Aorta (tissue), 5 donors: ENCODE measurements around the gene C1QC. TPM values are rescaled to one million over a fixed set of nuclear protein-coding genes. Genes with fewer than 3 reads are reported as not detected.

Experiments
- ATAC-seq: fragments of 200-7000 bp; cut with Tn5 transposase; one replicate; pipeline ENCODE4 v1.9.1; 2022; ENCODE audit warnings: moderate library complexity; ENCODE audit not compliant: low FRiP score
- DNase-seq, 2 donors: peaks; one replicate each; pipeline ENCODE4 v3.0.0-alpha.2; 2020
- H3K27ac ChIP-seq, 2 donors: one replicate each; pipeline ENCODE4 v1.5.1; 2013; ENCODE audit warnings: low read length in 2 of 2, mild to moderate bottlenecking in 2 of 2, moderate library complexity in 2 of 2, control low read depth in 1 of 2, inconsistent platforms in 1 of 2, low read depth in 1 of 2
- H3K27me3 ChIP-seq, 2 donors: one replicate each; pipeline ENCODE4 v1.6.1; 2013; ENCODE audit warnings: control low read depth in 1 of 2, low read length in 1 of 2, mild to moderate bottlenecking in 1 of 2, moderate library complexity in 1 of 2; ENCODE audit not compliant: insufficient read depth in 2 of 2, control insufficient read depth in 1 of 2
- H3K36me3 ChIP-seq, 2 donors: one replicate each; pipeline ENCODE4 v1.6.1; 2013; ENCODE audit warnings: control low read depth in 1 of 2, low read length in 1 of 2, mild to moderate bottlenecking in 1 of 2; ENCODE audit not compliant: insufficient read depth in 2 of 2, control insufficient read depth in 1 of 2
- H3K4me1 ChIP-seq, 2 donors: one replicate each; pipeline ENCODE4 v1.6.1; 2013; ENCODE audit warnings: low read length in 2 of 2, control low read depth in 1 of 2, mild to moderate bottlenecking in 1 of 2, moderate library complexity in 1 of 2; ENCODE audit not compliant: insufficient read depth in 2 of 2, control insufficient read depth in 1 of 2
- H3K4me3 ChIP-seq, 2 donors: one replicate each; pipeline ENCODE4 v1.5.1; 2013; ENCODE audit warnings: low read length in 2 of 2, control low read depth in 1 of 2, mild to moderate bottlenecking in 1 of 2
- H3K9me3 ChIP-seq: one replicate; pipeline ENCODE4 v1.6.1; 2013; ENCODE audit warnings: mild to moderate bottlenecking, low read length; ENCODE audit not compliant: control insufficient read depth
- WGBS, 2 donors: extraction: QIAGEN DNeasy Blood & Tissue Kit; methylation state at CpG; one replicate each; pipeline ENCODE4 v1.1.7; 2013; 5-methylcytosine and 5-hydroxymethylcytosine counted together
- intact Hi-C, 2 donors: fragments of 100-400 bp; cut with DNase I; formaldehyde crosslinking; loops; one replicate each; pipeline versions ENCODE4 v1.14.2 to v1.15.0; 2022
- polyA plus RNA-seq, 2 donors: library from polyadenylated mRNA; stranded (reverse); fragments of 200-250 nt; gene quantifications; one replicate each; pipeline ENCODE4 v1.2.3, GENCODE V29; 2013
- total RNA-seq, 2 donors: library from RNA; stranded (reverse); fragmentation: NEBNext Ultra II Directional; extraction: Animal tissue kit (Norgen Biotek cat#: 25700); gene quantifications; one replicate each; pipeline ENCODE4 v1.2.1, GENCODE V29; 2021
- donor health status: healthy with polysubstance abuse.
- donor health status: Bipolar disorder and iron deficiency.
- donor health status: DM: no; HTN: no; CAD: no.
- donor health status: DM: no; HTN: no; CAD: no.
- donor health status: DM: yes; HTN: yes; CAD: no.

The C1QC gene
- total and polyA plus RNA-seq, 4 donors: 49.9 to 295 (median 217) TPM

DNA sequence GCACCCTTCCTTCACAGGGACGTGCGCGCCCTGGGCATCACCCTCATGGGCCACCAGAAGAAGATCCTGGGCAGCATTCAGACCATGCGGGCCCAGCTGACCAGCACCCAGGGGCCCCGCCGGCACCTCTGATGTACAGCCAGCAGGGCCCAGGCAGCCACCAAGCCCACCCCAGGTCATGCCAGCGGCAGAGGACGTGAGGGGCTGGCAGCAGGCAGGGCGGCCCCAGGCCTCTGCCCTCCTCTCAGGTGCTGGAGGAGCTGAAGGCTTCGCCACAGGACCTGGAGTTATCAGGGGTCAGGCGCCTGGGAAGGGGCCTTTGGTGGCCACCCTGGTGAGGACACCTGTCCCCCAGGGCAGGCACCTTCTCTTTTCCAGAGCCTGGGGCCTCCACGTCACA is 41.8 kb upstream of the C1QC start:
- DNase-seq (no peak), ATAC-seq (no peak)
- Histone ChIP-seq H3K36me3 (no peaks in the 10 kb centered on the region), H3K27me3 (no peaks in the 10 kb centered on the region), H3K4me1 (no peaks in the 10 kb centered on the region), H3K4me3 (no peak overlapping the region), H3K9me3 (no peaks in the 10 kb centered on the region), H3K27ac (no peak overlapping the region)
- intact Hi-C loops: no loop called here
- WGBS, 2 donors: 89 to 93% methylated on average over 11 to 12 of the region's 12 CpGs

DNA sequence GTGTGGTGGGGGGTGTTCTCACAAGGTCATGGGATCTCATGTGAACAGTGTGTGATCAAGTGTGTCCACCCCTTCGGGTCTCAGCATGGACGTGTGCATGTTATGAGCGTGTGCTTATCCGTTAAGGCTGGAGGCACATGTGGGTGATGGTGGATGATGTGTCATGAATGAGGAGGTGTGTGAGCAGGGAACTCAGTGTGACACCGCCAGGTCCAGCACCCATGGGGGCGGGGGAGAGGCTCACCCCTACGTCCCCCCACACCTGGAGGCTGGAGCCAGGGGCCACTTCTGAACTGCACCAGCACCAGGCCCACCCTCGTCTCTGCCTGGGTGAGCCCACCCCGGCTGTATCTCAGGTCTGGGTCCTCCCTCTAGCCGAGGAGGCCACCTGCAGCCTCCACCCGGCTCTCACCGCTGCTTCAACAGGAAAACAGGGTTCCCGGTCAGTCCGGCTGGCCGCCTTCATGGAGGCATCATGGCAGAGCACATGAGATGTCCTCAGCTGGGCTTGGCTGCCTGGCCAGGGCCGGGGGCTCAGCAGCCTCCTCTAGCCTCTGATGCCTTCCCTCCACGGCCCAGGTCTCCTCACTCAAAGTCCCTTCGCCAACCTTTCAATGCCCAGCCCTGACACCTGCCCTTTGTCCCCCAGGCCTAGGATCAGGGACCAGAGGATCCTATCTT is 41.2 kb upstream of the C1QC start:
- H3K36me3 ChIP-seq: no peaks in the 10 kb centered on the region
- no peaks in the 10 kb centered on the region for H3K9me3 ChIP-seq
- no peaks in the 10 kb centered on the region for H3K4me1 ChIP-seq
- WGBS, 2 donors: 83% methylated on average over 18 of the region's 18 CpGs
- no peak overlapping the region for H3K27ac ChIP-seq
- intact Hi-C loops: no loop called here
- H3K4me3 ChIP-seq: no peak overlapping the region
- no peak for ATAC-seq
- H3K27me3 ChIP-seq: no peaks in the 10 kb centered on the region
- no peak for DNase-seq

DNA sequence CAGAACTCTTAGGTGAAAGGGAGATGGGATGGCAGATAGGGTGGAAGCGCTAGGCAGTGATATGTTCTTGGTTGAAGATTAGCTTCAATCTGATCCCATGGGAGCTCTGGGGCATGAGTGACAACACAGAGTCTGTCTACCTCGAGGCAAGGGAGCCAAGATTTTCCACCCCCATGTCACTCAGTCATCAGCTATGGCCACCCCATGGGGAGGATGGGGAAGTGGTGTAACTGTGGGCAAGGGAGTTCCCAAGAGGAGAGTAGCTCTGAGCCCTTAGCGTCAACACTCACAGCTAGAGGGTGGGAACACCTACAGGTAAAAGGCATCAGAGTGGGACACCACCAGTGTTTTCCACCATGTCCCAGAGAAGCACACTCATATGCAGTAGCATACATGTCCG is 37.3 kb upstream of the C1QC start:
- H3K4me3 ChIP-seq: no peak overlapping the region
- ATAC-seq (no peak), DNase-seq (no peak)
- WGBS, 2 donors: 50 to 51% methylated on average over 4 of the region's 4 CpGs
- H3K27ac ChIP-seq: no peak overlapping the region
- intact Hi-C loops: no loop called here
- no peaks in the 10 kb centered on the region for H3K4me1 ChIP-seq
- no peaks in the 10 kb centered on the region for H3K9me3 ChIP-seq
- no peaks in the 10 kb centered on the region for H3K36me3 ChIP-seq
- no peaks in the 10 kb centered on the region for H3K27me3 ChIP-seq

DNA sequence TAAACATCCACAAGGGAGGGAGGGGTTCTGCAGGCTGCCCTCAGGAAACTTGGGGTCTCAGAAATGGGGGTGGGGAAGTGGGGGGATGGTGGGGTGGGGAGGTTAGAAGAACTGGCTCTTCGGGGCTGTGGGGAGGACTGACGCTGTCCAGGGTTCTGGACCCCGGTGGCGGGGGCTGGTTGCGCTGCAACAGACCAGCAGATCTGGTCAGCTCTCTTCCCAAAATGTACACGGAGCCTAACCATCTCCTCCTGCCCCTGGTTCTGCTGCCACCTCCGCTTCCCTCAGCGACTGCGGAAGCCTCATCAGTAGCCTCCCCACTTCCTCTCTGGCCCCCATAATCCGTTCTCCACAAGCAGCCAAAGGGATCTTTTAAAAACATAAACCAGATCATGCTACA is 36.3 kb upstream of the C1QC start:
- no peak for ATAC-seq
- 6% methylated on average over 10 of the region's 10 CpGs for WGBS, 2 donors
- Histone ChIP-seq H3K27me3 (no peaks in the 10 kb centered on the region), H3K36me3 (no peaks in the 10 kb centered on the region), H3K4me1 (no peaks in the 10 kb centered on the region), H3K9me3 (no peaks in the 10 kb centered on the region), H3K4me3 (no peak overlapping the region), H3K27ac (no peak overlapping the region)
- DNase-seq: no peak
- intact Hi-C loops: no loop called here

DNA sequence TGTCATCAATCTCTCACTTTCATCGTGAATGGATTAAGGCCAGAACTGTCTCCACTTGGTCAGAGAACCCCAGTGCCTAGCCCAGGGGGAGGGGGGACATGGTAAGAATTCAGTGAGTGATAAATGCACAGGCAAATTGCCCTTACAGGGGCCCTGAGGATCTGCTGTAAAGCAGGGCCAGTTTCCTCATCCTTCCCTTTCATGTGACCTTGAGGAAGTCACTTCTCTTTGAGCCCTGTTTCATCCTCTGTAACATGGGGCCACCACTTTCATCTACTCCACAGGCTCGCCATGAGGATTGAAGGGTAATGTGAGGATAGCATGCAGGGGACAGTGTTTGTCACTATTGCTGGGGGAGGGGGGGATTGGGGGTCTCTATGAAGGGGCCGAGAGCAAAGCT is 35.1 kb upstream of the C1QC start:
- Histone ChIP-seq H3K36me3 (no peaks in the 10 kb centered on the region), H3K4me1 (no peaks in the 10 kb centered on the region), H3K27ac (no peak overlapping the region), H3K4me3 (no peak overlapping the region), H3K9me3 (no peaks in the 10 kb centered on the region), H3K27me3 (no peaks in the 10 kb centered on the region)
- intact Hi-C loops: no loop called here
- 56 to 60% methylated on average over 3 of the region's 3 CpGs for WGBS, 2 donors
- ATAC-seq (no peak), DNase-seq (no peak)

DNA sequence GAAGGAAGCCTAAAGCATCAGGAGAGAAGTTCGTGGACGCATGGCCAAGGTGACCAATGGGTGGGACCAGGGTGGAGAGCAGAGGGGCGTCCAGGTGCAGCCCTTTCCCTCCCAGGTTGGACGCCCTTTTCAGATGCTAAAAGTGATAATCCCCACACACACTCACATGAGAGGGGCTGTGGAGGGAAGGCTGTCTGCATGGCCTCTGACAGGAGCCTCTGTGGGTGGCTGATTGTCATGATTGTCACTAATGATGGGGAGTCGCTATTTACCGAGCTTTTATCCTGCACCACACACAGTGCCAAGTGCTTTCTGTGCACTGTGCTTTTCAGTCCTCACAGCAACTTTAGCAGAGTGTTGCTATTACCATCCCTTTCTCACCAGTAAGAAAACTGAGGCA is 34.1 kb upstream of the C1QC start:
- H3K27ac ChIP-seq: no peak overlapping the region
- no peak overlapping the region for H3K4me3 ChIP-seq
- no peaks in the 10 kb centered on the region for H3K36me3 ChIP-seq
- H3K9me3 ChIP-seq: no peaks in the 10 kb centered on the region
- DNase-seq (no peak), ATAC-seq (no peak)
- WGBS, 2 donors: 11 to 15% methylated on average over 6 of the region's 6 CpGs
- H3K4me1 ChIP-seq: no peaks in the 10 kb centered on the region
- intact Hi-C loops: no loop called here
- no peaks in the 10 kb centered on the region for H3K27me3 ChIP-seq

DNA sequence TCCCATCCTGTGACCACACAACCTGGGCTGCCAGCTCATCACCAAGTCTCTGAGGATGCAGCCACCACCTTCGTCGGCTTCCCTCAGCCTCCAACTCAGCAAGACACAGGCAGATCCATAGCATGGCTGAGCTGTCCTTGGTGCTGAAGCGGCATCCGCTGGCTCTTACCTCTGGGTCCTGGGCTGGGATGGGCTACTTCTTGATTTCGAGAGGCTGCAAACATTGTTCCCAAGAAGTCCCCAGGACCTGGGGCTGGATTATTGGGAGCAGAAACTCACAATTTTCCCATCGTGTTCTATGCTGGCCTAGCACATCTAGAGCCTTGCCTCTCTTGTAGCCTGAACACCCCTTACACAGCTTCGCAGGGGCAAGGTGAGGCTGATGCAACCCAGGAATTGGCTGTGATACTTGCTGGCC is 31.9 kb upstream of the C1QC start:
- Histone ChIP-seq H3K4me3 (no peak overlapping the region), H3K36me3 (no peaks in the 10 kb centered on the region), H3K27ac (no peak overlapping the region), H3K9me3 (no peaks in the 10 kb centered on the region), H3K4me1 (no peaks in the 10 kb centered on the region), H3K27me3 (no peaks in the 10 kb centered on the region)
- intact Hi-C loops: no loop called here
- 17 to 20% methylated on average over 7 of the region's 7 CpGs for WGBS, 2 donors
- ATAC-seq (no peak), DNase-seq (no peak)

DNA sequence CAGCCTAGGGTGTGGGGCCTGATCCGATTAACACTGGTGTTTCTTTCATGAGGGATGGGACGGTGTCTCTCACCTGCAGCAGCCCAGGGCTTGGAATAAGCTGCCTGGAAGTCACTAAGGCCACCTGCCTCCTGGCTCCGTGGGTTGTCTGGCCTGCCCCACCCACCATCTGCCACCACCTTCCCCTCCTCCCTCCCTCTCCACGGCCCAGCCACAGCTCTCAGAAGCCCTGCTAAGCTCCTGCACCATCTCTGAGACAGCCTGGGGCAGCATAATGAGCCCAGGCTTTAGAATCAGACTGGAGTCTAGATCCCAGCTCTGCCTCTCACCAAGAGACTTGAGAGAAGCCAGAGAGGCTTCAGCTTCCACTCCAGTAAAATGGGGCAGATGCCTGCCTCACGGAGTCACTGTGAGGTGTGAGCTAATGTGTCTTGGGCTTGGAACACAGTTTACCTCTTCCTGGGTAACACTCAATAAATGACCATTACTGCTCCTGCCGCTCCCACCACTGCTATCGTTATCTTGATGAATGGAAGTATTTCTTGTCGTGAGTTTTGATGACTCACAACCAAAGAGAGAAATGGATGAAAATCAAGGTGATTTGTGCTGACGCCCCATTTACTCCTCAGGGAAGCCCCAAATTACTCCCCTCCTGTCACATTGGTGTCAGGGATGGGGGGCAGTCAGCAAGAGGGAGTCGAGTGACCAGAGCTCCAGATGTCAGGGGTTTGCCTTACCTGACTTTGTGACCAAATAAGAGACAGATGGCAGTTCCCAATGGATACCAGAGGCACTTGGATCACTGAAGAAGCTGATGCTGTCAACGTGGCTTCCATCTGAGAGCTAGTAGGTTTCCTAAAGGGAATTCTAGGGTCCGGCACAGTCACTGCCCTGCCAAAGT is 30.5 kb upstream of the C1QC start:
- ATAC-seq (no peak), DNase-seq (no peak)
- Histone ChIP-seq H3K27me3 (no peaks in the 10 kb centered on the region), H3K4me1 (no peaks in the 10 kb centered on the region), H3K4me3 (no peak overlapping the region), H3K9me3 (no peaks in the 10 kb centered on the region), H3K36me3 (no peaks in the 10 kb centered on the region), H3K27ac (no peak overlapping the region)
- intact Hi-C loops: no loop called here
- WGBS, 2 donors: 45 to 49% methylated on average over 12 of the region's 12 CpGs

DNA sequence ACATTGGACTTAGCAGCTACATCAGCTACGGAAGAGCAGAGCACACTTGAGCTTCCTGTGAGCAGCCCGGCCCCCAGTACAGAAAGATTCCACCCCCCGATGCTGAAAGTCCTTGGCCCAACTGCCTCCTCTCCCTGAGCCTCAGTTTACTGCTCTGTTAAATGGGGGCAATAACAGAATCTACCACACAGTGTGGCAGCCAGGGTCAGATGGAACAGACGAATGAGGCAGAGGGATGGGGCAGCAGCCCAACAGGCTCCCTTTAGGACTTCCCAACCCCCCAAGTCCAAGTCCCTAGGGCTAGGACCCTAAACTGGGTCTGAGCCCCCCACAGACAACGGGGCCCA is 29.9 kb upstream of the C1QC start:
- ATAC-seq (no peak), DNase-seq (no peak)
- Histone ChIP-seq H3K4me3 (no peak overlapping the region), H3K27ac (no peak overlapping the region), H3K36me3 (no peaks in the 10 kb centered on the region), H3K4me1 (no peaks in the 10 kb centered on the region), H3K27me3 (no peaks in the 10 kb centered on the region), H3K9me3 (no peaks in the 10 kb centered on the region)
- 64 to 65% methylated on average over 5 of the region's 5 CpGs for WGBS, 2 donors
- intact Hi-C loops: no loop called here
